Calu3 (cell line): ENCODE measurements around the gene FUT4. TPM values are rescaled to one million over a fixed set of nuclear protein-coding genes. Genes with fewer than 3 reads are reported as not detected.
A peak's percentile ranks its signal among the peaks of the same experiment; 100 is the strongest.

ENCODE experiments used
- BruUV-seq: library from RNA; stranded (reverse); fragments of 400-500 nt; replicated peaks from 2 replicates; lab custom pipeline; 2021; lab: Mats Ljungman, UMichigan
- CTCF ChIA-PET: fragments of 300-600 bp; sonication (Branson Sonifier 250); formaldehyde crosslinking; loops from one replicate; lab custom pipeline; 2022; ENCODE audit warnings: antibody characterized with exemption; lab: Charles Lee
- DNase-seq: peaks from one replicate; pipeline ENCODE4 v3.0.0; 2022
- H3K27ac Mint-ChIP-seq: one replicate; pipeline ENCODE4 v1.8.0; 2022; ENCODE audit warnings: mixed read lengths; ENCODE audit not compliant: unreplicated experiment
- H3K27me3 Mint-ChIP-seq: one replicate; pipeline ENCODE4 v1.8.0; 2022; ENCODE audit warnings: mixed read lengths; ENCODE audit not compliant: unreplicated experiment
- H3K36me3 Mint-ChIP-seq: one replicate; pipeline ENCODE4 v1.8.0; 2022; ENCODE audit warnings: mild to moderate bottlenecking, moderate library complexity, mixed read lengths; ENCODE audit not compliant: insufficient read depth, unreplicated experiment
- H3K4me1 Mint-ChIP-seq: one replicate; pipeline ENCODE4 v1.8.0; 2022; ENCODE audit warnings: mild to moderate bottlenecking, low read depth, mixed read lengths; ENCODE audit not compliant: unreplicated experiment
- H3K4me3 Mint-ChIP-seq: one replicate; pipeline ENCODE4 v1.8.0; 2022; ENCODE audit warnings: mild to moderate bottlenecking, low read depth, moderate library complexity, mixed read lengths; ENCODE audit not compliant: unreplicated experiment
- H3K9me3 Mint-ChIP-seq: one replicate; pipeline ENCODE4 v1.8.0; 2022; ENCODE audit warnings: low read depth, mixed read lengths; ENCODE audit not compliant: unreplicated experiment
- CTCF ChIP-seq: fragments of 200-600 bp; IDR thresholded peaks from one replicate; pipeline ENCODE4 v1.8.0; 2022; ENCODE audit warnings: antibody characterized with exemption; ENCODE audit not compliant: unreplicated experiment
- intact Hi-C: fragments of 100-400 bp; cut with micrococcal nuclease; formaldehyde crosslinking; loops from one replicate; pipeline ENCODE4 v1.10.0; 2022; ENCODE audit not compliant: unreplicated experiment
- total RNA-seq: library from RNA; stranded (reverse); gene quantifications from 2 replicates; pipeline ENCODE4 v1.2.3, GENCODE V29; 2022

Gene FUT4
- total RNA-seq, 1 experiment from 2014 or later: 28.6 TPM

GRCh38 chr11:94533696-94534630 is 9.8 kb upstream of the FUT4 start:
- Mint-ChIP-seq H3K27ac (peak overlapping the region; percentile 41), H3K9me3 (no peaks in the 10 kb centered on the region), H3K4me3 (no peak overlapping the region), H3K4me1 (peaks cover 43% of the 10 kb centered on the region), H3K27me3 (no peaks in the 10 kb centered on the region), H3K36me3 (no peaks in the 10 kb centered on the region)
- no peak for DNase-seq
- no peak for TF ChIP-seq CTCF
- CTCF ChIA-PET: no interaction called here
- no TSS peak for BruUV-seq
- intact Hi-C loops: no loop called here

- intact Hi-C loops: loop anchor here (5.0 kb wide), 1 partner anchor 66 kb away; no protein-coding TSS in a partner anchor
- DNase-seq: no peak
- H3K36me3 Mint-ChIP-seq: peaks cover 11% of the 10 kb centered on the region
- no peaks in the 10 kb centered on the region for H3K27me3 Mint-ChIP-seq
- CTCF ChIA-PET: interaction anchor here (0.8 to 1.3 kb wide), 2 partner anchors 10 to 752 kb away, joined by 3 read pairs; partner anchors contain the start of gene MED17
- H3K9me3 Mint-ChIP-seq: no peaks in the 10 kb centered on the region
- TF ChIP-seq CTCF: no peak
- H3K4me1 Mint-ChIP-seq: peaks cover 66% of the 10 kb centered on the region
- peak overlapping the region; percentile 45 for H3K27ac Mint-ChIP-seq
- H3K4me3 Mint-ChIP-seq: peak overlapping the region; percentile 4
- no TSS peak for BruUV-seq
Measured at GRCh38 chr11:94536386-94536785, 7.3 kb upstream of the FUT4 start.

- Mint-ChIP-seq H3K27me3 (no peaks in the 10 kb centered on the region), H3K27ac (peak overlapping the region; percentile 45), H3K36me3 (peaks cover 14% of the 10 kb centered on the region), H3K4me1 (peaks cover 73% of the 10 kb centered on the region), H3K4me3 (peak overlapping the region; percentile 4), H3K9me3 (no peaks in the 10 kb centered on the region)
- no peak for DNase-seq
- no peak for TF ChIP-seq CTCF
- BruUV-seq: no TSS peak
- intact Hi-C loops: loop anchor here (5.0 kb wide), 1 partner anchor 65 kb away; no protein-coding TSS in a partner anchor
- CTCF ChIA-PET: interaction anchor here (0.6 to 1.3 kb wide), 3 partner anchors 11 to 753 kb away, joined by 3 read pairs; partner anchors contain the start of gene MED17
Measured at GRCh38 chr11:94537031-94537600, 6.6 kb upstream of the FUT4 start.

- H3K9me3 Mint-ChIP-seq: no peaks in the 10 kb centered on the region
- peak; percentile 38 for DNase-seq
- H3K36me3 Mint-ChIP-seq: peaks cover 34% of the 10 kb centered on the region
- H3K27me3 Mint-ChIP-seq: no peaks in the 10 kb centered on the region
- CTCF ChIA-PET: no interaction called here
- peak overlapping the region; percentile 32 for H3K4me3 Mint-ChIP-seq
- no TSS peak for BruUV-seq
- TF ChIP-seq CTCF: no peak
- intact Hi-C loops: loop anchor here (5.0 kb wide), 1 partner anchor 63 kb away; no protein-coding TSS in a partner anchor
- H3K27ac Mint-ChIP-seq: peak overlapping the region; percentile 93
- H3K4me1 Mint-ChIP-seq: peaks cover 56% of the 10 kb centered on the region
Measured at GRCh38 chr11:94539420-94539819, 4.3 kb upstream of the FUT4 start.
